Measurements from ENCODE around the gene SOX15. TPM values are rescaled to one million over a fixed set of nuclear protein-coding genes. Genes with fewer than 3 reads are reported as not detected.

Gene SOX15
- total and polyA plus RNA-seq, 2 of the 13 experiments (the other 11 are each of a cell fraction or from before 2014, with no cell fraction given): 0.07 to 0.18 TPM

GRCh38 chr17:7573324-7574080 lies 16.4 kb downstream of the SOX15 start (continued):
- TF ChIP-seq HMGXB4 (CRISPR knock-in tag; IDR thresholded peaks at IDR 0.05; ENCODE audit: borderline replicate concordance in 1 of 2, low read depth in 1 of 2) (peak in 1 of 2 experiments; percentile 83; a peak in 3 of 4 replicates), POGZ (CRISPR knock-in tag; IDR thresholded peaks at IDR 0.05) (no peak), ZNF609 (CRISPR knock-in tag; IDR thresholded peaks at IDR 0.05; ENCODE audit: borderline replicate concordance) (no peak), ZNF24 (IDR thresholded peaks at IDR 0.05) (no peak), SMC3 (IDR thresholded peaks at IDR 0.05; ENCODE audit: low read length) (no peak), PAWR (CRISPR knock-in tag; IDR thresholded peaks at IDR 0.05; ENCODE audit: borderline replicate concordance) (no peak), ATM (IDR thresholded peaks at IDR 0.05; ENCODE audit: borderline replicate concordance) (no peak), TEF (CRISPR knock-in tag; IDR thresholded peaks at IDR 0.05) (no peak), ERF (CRISPR knock-in tag; IDR thresholded peaks at IDR 0.05) (peak; percentile 49; the same call in 1 of the 2 replicates), SP1 (IDR thresholded peaks at IDR 0.05) (no peak), SP1 (CRISPR knock-in tag; IDR thresholded peaks at IDR 0.05) (peak; percentile 63), ZBTB33 (CRISPR knock-in tag; IDR thresholded peaks at IDR 0.05) (peak; percentile 19; the same call in 1 of the 2 replicates), ZNF788 (CRISPR knock-in tag; IDR thresholded peaks at IDR 0.05; ENCODE audit: borderline replicate concordance) (peak; percentile 78; the same call in 1 of the 2 replicates), PLSCR1 (CRISPR knock-in tag; IDR thresholded peaks at IDR 0.05; ENCODE audit: borderline replicate concordance) (no peak), FLYWCH1 (CRISPR knock-in tag; IDR thresholded peaks at IDR 0.05) (no peak), ELF1 (CRISPR knock-in tag; IDR thresholded peaks at IDR 0.05) (peak; percentile 61), ZNF839 (CRISPR knock-in tag; IDR thresholded peaks at IDR 0.05; ENCODE audit: borderline replicate concordance) (no peak), SAP130 (CRISPR knock-in tag; IDR thresholded peaks at IDR 0.05; ENCODE audit: low read depth) (peak; percentile 95), SUZ12 (IDR thresholded peaks at IDR 0.05; ENCODE audit: low read depth, low read length) (no peak), ZNF615 (CRISPR knock-in tag; IDR thresholded peaks at IDR 0.05; ENCODE audit: borderline replicate concordance) (0 out of 2 replicates have a peak, but pooled peaks have one; percentile 13)

All from HepG2 (cell line).